CD4-positive, alpha-beta T cell treated with Interleukin-6 at 100 ng/mL for 8 hours (primary cell): ENCODE measurements around the gene RNF213.
"Not testable (repeated sequence)": the region's sequence is repeated elsewhere in the genome, so short reads cannot be mapped to it uniquely, and the experiment has no call there.

Experiments used
- DNase-seq: peaks from one replicate; pipeline ENCODE4 v3.0.0-alpha.2; 2020; ENCODE audit warnings: mixed read lengths, low spot score

Gene RNF213

GRCh38 chr17:80320496-80320895, 59.8 kb downstream of the RNF213 start:
- DNase-seq: no peak

GRCh38 chr17:80322864-80323263, 62.2 kb downstream of the RNF213 start:
- DNase-seq: no peak

- no peak for DNase-seq
Observed at GRCh38 chr17:80323982-80324381, 63.3 kb downstream of the RNF213 start.

DNA sequence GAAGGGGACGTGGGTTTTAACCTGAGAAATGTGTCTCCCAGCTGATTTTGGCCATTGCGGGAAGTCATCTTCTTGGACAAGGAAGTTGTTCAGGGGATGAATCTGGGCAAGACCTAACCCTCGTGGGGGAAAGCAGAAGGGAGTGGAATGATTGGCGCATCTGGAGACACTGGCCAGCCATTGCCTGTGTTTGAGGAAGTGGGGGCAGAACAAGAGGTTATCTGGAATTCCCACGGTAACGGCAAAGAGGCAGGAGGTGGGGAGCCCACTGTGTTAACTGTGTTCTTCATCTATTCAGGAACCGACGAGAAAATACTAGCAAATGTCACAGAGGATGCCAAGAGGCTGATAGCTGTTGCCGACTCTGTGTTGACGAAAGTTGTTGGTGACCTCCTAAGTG, 66.9 kb downstream of the RNF213 start:
- DNase-seq: no peak

DNA sequence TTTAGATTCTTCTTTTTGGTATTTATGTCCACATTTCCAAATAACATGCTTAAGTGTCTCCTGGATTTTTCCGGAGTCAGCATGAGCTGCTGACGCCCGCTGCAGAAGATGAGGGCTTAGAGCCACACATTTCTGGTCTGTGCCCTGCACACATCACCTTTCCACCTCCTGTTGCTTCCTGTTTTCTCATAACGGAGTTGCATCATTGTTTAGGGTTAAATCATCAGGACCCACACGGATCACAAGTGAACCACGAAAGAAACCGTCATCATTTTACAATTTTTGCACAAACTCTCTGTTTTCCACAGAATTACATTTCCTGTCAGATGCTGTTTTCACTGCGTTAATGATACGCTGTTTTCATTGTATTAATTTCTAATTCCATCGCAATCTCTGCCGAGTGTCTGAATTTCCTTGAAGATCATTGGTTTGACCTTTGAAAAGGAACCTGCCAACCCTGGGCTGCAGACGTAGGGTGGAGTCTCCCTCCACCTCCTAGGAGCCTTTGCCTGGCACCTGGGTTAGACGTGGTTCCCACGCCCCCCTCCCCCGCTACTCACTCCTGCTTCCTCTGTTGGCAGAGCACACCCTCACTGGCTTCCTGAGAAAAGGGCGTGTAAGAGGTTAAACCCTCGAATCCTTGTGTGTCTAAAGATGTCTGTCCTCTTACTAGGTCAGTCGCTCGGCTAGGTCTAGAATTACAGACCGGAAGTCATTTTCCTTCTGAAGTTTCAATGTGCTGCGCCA, 68.2 kb downstream of the RNF213 start:
- DNase-seq: no peak

DNA sequence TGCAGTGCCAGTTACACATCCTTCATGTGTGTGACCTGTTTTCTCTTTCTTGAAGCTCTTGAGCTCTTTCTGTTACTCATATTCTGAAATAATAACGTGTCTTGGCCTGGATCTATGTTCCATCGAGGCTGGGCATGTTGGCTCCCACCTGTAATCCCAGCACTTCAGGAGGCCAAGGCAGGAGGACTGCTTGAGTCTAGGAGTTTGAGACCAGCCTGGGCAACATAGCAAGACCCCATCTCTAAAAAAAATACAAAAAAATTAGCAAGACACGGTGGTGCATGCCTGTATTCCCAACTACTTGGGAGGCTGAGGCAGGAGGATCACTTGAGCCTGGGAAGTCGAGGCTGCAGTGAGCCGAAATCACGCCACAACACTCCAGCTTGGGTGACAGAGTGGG, 68.8 kb downstream of the RNF213 start:
- DNase-seq: not testable (repeated sequence)

DNA sequence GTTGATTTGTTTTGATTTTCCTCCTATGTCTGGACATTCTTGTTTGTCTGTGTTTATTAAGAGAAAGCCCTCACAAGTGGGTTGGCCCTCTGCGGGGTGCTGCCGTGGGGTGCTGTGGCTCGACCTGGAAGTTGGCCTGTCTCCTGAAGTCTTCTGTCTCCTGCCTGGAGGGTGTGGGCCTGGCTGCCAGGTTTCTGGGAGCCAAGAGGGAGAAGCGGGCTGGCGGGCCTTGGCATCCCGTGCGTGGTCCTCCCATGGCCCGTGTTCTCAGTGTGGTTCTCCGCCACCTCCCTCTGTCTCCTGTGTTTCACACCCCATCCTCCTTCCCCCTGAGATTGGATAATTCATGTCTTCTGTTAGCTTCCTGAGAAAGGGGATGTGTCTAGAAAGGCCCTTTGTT, 69.6 kb downstream of the RNF213 start:
- no peak for DNase-seq

GRCh38 chr17:80330938-80331337, 70.3 kb downstream of the RNF213 start:
- DNase-seq: not testable (repeated sequence)

- no peak for DNase-seq
Observed at GRCh38 chr17:80331820-80332219, 71.2 kb downstream of the RNF213 start.

DNA sequence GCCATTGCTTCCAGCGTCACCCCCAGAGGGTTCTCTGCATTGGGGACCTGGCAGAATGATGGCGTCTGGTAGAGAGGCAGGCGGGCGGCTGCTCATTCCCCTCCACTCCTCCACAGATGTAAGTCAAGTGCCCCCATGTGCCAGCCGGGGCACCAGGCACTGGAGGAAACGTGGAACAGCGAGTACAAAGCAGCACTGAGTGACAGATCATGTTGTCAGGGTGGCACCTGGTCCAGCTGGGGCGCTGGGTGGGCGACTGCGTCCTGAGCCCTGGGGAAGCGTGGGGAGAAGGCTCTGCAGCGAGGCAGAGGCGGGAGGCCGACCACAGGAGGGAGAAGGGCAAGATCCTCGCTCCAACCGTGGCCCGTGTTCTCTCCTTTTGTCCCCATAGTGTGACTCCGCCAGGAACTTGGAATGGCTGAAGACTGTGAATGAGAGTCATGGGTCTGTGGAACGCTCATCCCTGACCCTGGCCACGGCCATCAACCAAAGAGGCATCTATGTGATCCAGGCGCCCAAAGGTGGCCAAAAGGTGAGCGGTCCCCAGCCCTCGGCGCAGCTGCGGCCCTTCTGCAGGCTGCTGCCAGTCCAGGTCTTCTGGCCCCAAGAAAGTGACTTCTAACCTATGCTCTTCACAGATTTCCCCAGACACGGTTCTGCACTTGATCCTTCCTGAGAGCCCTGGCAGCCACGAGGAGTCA, 76.7 kb downstream of the RNF213 start:
- DNase-seq: no peak

DNA sequence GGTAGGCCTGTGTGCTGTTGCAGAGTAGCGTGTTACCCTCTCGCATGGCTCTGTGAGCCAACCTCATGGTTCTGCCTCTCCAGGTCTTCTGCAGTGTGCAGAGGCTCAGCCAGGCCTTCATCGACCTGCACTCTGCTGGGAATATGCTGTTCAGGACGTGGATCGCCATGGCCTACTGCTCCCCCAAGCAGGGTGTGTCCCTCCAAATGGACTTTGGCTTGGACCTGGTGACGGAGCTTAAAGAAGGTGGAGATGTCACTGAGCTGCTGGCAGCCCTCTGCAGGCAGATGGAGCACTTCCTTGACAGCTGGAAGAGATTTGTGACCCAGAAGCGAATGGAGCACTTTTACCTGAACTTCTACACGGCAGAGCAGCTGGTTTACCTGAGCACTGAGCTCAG, 78.5 kb downstream of the RNF213 start:
- no peak for DNase-seq

DNA sequence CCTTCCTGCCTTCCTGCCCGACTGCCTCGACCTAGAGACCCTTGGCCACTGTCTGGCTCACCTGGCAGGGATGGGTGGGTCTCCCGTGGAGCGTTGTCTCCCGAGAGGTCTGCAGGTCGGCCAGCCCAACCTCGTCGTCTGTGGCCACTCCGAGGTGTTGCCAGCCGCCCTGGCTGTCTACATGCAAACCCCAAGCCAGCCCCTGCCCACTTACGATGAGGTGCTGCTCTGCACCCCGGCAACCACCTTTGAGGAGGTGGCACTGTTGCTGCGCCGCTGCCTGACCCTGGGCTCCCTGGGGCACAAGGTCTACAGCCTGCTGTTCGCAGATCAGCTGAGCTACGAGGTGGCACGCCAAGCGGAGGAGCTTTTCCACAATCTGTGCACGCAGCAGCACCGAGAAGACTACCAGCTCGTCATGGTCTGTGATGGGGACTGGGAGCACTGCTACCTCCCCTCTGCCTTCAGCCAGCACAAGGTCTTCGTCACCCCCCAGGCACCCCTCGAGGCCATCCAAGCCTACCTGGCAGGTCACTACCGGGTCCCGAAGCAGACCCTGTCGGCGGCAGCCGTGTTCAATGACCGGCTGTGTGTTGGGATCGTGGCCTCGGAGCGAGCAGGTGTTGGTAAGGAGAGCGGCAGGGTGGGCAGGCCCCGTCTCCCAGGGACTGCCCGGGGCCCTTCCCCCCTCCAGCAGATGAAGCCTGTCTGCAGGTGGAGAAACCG, 79.2 kb downstream of the RNF213 start:
- DNase-seq: no peak

GRCh38 chr17:80345321-80345720, 84.7 kb downstream of the RNF213 start:
- DNase-seq: no peak

GRCh38 chr17:80345841-80346497, 85.3 kb downstream of the RNF213 start:
- DNase-seq: no peak

DNA sequence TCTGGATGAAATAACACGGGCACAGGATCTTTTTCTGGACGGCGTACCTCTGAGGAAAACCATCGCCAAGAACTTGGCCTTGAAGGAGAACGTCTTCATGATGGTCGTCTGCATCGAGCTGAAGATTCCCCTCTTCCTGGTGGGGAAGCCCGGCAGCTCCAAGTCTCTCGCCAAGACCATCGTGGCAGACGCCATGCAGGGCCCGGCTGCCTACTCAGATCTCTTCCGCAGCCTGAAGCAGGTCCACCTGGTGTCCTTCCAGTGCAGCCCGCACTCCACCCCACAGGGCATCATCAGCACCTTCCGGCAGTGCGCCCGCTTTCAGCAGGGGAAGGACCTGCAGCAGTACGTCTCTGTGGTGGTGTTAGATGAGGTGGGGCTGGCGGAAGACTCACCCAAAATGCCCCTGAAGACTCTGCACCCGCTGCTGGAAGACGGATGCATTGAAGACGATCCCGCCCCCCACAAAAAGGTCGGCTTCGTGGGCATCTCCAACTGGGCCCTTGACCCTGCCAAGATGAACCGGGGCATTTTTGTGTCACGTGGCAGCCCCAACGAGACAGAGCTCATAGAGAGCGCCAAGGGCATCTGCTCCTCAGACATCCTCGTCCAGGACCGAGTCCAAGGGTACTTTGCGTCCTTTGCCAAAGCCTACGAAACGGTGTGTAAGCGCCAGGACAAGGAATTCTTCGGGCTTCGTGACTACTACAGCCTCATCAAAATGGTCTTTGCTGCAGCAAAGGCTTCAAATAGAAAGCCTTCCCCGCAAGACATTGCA, 86.0 kb downstream of the RNF213 start:
- DNase-seq: no peak

DNA sequence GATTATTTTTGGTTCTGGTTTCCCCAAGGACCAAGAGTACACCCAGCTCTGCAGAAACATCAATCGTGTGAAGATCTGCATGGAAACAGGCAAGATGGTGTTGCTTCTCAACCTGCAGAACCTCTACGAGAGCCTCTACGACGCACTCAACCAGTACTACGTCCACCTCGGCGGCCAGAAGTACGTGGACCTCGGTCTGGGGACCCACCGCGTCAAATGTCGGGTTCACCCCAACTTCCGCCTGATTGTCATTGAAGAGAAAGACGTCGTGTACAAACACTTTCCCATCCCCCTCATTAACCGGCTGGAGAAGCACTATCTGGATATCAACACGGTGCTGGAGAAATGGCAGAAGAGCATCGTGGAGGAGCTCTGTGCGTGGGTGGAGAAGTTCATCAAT, 86.9 kb downstream of the RNF213 start:
- DNase-seq: no peak

- no peak for DNase-seq
Observed at GRCh38 chr17:80347948-80348351, 87.3 kb downstream of the RNF213 start.

DNA sequence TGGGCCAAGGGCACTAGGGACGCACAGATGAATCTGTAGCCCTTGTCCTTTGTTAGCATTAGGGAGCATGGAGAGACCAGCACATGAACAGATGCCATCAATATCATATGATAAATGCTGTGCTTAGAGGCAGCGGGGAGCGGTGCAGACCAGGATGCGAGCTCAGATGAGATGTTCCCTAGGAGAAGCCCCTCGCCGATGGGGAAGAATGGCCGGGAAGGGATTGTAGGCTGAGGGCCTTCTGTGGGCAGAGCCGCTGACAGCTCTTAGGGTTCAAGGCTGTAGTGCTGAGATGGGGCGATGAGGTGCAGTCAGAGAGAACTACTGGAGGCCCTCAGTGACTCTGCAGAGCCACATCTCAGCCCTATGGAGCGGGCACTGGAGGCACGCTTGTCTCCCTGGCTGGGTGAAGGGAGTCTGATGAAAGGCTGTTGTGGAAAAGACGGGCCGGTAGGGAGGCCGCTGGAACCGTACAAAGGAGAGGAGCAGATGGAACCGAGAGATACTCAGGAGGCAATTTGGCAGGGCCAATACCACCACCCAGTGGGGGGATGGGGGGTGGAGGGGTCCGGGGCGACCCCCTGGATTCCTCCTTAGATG, 88.0 kb downstream of the RNF213 start:
- DNase-seq: no peak

DNA sequence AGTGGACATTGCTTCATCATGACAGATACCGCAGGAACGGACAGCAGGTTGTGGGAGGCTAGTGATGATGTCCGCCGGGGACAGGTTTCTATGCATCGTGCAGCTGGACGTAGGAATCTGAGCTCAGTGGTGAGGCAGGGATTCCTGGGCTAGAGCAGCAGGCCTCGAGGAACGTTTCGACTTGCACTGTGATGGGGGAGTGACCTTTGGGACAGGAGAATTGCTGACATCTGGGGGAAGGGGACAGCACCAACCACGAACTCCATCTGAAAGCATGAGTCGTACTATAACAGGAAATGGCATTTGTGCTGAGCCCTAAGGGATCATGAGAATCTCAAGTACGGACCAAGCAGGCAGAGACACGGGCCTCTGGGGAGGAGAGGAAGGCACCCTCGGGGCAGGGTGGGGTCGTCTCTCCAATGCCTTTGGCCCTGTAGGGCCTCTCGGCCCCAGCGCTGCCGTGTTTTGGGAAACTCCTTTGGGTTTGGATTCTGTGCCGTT, 88.5 kb downstream of the RNF213 start:
- no peak for DNase-seq

GRCh38 chr17:80349751-80350150, 89.1 kb downstream of the RNF213 start:
- DNase-seq: no peak
